T-helper 17 cell (primary cell): ENCODE results near the gene TTC24. TPM values are rescaled to one million over a fixed set of nuclear protein-coding genes. Genes with fewer than 3 reads are reported as not detected.
A peak's percentile ranks its signal among the peaks of the same experiment; 100 is the strongest.
"Not testable (repeated sequence)": the region's sequence is repeated elsewhere in the genome, so short reads cannot be mapped to it uniquely, and the experiment has no call there.

Experiments used
- ATAC-seq: fragments of 150-1000 bp; cut with Tn5 transposase; 2 replicates; pipeline ENCODE4 v1.10.0; 2021; ENCODE audit warnings: mild to moderate bottlenecking, moderate library complexity
- DNase-seq, 3 donors: peaks; one replicate each; pipeline versions ENCODE4 v3.0.0 to v3.0.0-alpha.2; 2020 to 2021
- H3K9me3 ChIP-seq: one replicate; pipeline ENCODE4 v1.7.0; 2013; ENCODE audit warnings: low read length, mild to moderate bottlenecking; ENCODE audit not compliant: control insufficient read depth, poor library complexity, severe bottlenecking
- H3K27ac Mint-ChIP-seq: one replicate; pipeline ENCODE4 v1.8.0; 2022; ENCODE audit warnings: mild to moderate bottlenecking, moderate library complexity, mixed read lengths
- H3K27me3 Mint-ChIP-seq: one replicate; pipeline ENCODE4 v1.8.0; 2022; ENCODE audit warnings: mixed read lengths
- H3K36me3 Mint-ChIP-seq: one replicate; pipeline ENCODE4 v1.8.0; 2022; ENCODE audit warnings: low read depth, mixed read lengths
- H3K4me1 Mint-ChIP-seq: one replicate; pipeline ENCODE4 v1.8.0; 2022; ENCODE audit warnings: mild to moderate bottlenecking, mixed read lengths
- H3K4me3 Mint-ChIP-seq: one replicate; pipeline ENCODE4 v1.8.0; 2022; ENCODE audit warnings: mild to moderate bottlenecking, moderate library complexity, mixed read lengths
- total RNA-seq, 4 donors: library from RNA in 2 of 4; stranded (reverse) in 2 of 4; gene quantifications; one replicate each; pipeline ENCODE4 v1.2.3 and lab custom pipeline; 2022 to 2026

The TTC24 gene
- total RNA-seq, 2 donors from 2014 or later = 0.94 TPM; not detected in 1

DNA sequence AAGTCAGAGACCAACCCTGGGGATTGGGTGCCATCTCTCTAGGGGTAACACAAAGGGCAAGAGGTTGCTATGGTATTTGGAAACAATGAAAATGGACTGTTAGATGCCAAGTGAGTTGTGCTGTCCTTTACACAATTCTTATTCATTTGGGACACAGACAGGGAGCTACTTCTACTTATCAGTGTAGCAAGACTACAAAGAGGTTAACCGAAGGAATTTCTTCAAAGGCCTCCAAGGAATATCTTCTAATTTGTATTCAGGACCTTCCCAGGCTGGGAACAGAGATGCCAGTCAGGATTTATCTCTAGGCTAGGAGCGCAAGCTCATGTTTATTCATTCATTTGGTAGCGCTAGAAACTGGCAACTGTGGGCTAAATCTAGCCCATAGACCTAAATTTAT, 14.7 kb downstream of the TTC24 start:
- H3K4me3 Mint-ChIP-seq = no peak overlapping the region
- H3K36me3 Mint-ChIP-seq = peaks cover 14% of the 10 kb centered on the region

DNA sequence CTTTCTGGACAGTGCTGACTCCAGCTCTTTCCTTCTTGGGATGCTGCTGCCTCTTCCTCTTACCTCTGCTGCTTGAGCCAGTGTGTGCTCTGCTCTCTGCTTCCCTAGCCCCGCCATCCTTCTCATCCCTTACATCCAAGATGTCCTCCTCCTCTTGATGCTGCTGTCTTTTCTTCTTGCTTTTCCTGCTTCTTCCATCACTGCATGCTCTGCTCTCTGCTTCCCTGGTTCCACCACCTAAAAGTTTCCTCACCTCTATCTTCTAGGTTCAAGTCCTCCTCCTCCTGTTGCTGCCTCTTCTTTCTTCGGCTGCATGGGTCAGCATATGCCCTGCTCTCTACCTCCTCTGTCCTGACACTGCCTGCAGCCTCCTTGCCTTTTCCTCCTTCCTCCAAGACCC, 15.5 kb downstream of the TTC24 start:
- DNase-seq (no peak), ATAC-seq (no peak)
- Mint-ChIP-seq H3K4me1 (peaks cover 27% of the 10 kb centered on the region), H3K27me3 (no peaks in the 10 kb centered on the region), H3K4me3 (peak overlapping the region; percentile 68), H3K27ac (no peak overlapping the region), H3K36me3 (peaks cover 14% of the 10 kb centered on the region)
- no peaks in the 10 kb centered on the region for H3K9me3 ChIP-seq

More for the DNA sequence above, 14.7 kb downstream of the TTC24 start:
- DNase-seq = no peak
- ATAC-seq = no peak
- Mint-ChIP-seq H3K27me3 (no peaks in the 10 kb centered on the region), H3K27ac (no peak overlapping the region), H3K4me1 (peaks cover 27% of the 10 kb centered on the region)
- no peaks in the 10 kb centered on the region for H3K9me3 ChIP-seq

DNA sequence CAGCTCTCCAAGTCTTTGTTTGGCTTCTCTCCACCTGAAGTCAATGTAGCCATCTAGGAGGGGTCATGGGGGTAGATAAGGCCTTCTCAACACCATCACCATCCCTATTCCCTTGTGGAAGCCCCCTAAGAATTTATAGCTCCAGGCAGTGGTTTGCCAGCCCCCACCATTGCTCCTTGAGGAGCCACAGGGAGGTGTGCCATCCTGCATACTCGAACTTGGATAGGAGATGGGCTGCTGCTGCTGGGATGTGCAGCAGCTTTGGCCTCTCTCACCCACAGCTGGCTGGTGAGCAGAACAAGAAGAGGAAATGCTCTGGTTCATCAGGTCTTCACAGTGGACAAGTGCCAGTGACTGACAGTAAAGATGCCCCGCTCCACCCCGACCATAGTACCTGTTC, 16.9 kb downstream of the TTC24 start:
- DNase-seq (no peak), ATAC-seq (no peak)
- Mint-ChIP-seq H3K27me3 (no peaks in the 10 kb centered on the region), H3K4me1 (peaks cover 33% of the 10 kb centered on the region), H3K4me3 (no peak overlapping the region), H3K36me3 (peaks cover 16% of the 10 kb centered on the region), H3K27ac (peak overlapping the region; percentile 19)
- H3K9me3 ChIP-seq = no peaks in the 10 kb centered on the region

DNA sequence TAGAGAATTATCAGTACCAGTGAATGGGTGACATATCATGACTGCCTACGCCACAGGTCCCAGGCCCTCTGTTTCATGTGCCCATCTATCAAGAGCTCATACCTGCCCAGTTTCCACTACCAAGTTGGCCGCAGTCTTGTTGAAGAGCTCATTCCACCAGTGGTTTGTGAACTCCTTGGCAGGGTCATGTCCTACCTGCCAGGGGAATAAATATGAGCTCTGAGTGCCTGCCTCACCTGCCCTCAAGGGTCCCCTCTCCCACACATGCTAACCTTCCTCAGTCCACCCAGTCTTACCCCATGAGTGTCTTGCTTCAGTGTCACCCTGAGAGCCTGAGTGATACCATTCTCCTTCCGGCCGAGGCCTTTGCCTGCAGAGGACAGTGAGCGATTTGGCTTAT, 18.6 kb downstream of the TTC24 start:
- Mint-ChIP-seq H3K36me3 (peaks cover 16% of the 10 kb centered on the region), H3K4me1 (peaks cover 40% of the 10 kb centered on the region), H3K4me3 (no peak overlapping the region), H3K27me3 (no peaks in the 10 kb centered on the region), H3K27ac (peak overlapping the region; percentile 69)
- DNase-seq = no peak
- ATAC-seq = no peak
- H3K9me3 ChIP-seq = no peaks in the 10 kb centered on the region

DNA sequence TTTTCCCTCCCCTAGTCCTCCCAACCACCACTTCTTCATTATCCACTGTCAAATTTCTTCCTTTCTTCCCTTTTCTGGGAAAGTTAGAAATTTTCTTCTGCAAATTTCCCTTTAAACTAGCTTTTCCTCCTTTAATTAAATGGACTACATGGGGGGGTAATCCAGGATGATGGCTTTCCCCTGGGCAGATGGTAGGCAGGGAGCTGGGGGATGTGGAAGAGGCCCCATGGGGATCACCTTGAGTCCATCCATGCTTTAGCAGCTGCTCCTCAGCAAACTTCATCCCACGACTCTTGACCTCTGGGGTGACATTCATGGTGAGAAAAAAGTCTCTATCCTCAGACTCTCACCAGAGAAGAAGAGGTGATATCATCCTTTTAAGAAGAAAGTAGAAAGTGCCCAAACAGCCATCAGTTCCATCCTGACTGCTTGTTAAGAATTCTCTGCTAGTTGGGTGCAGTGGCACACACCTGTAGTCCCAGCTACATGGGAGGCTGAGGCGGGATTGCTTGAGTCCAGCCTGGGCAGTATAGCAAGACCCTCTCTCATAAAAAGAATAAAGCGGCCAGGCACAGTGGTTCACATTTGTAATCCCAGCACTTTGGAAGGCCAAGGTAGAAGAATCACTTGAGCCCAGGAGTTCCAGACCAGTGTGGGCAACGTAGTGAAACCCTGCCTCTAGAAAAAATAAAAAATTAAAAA, 19.4 kb downstream of the TTC24 start:
- ATAC-seq (no peak), DNase-seq (no peak)
- H3K4me1 Mint-ChIP-seq = peaks cover 40% of the 10 kb centered on the region
- no peaks in the 10 kb centered on the region for H3K27me3 Mint-ChIP-seq
- H3K4me3 Mint-ChIP-seq = no peak overlapping the region
- H3K9me3 ChIP-seq = no peaks in the 10 kb centered on the region
- peak overlapping the region; percentile 69 for H3K27ac Mint-ChIP-seq
- peaks cover 16% of the 10 kb centered on the region for H3K36me3 Mint-ChIP-seq

DNA sequence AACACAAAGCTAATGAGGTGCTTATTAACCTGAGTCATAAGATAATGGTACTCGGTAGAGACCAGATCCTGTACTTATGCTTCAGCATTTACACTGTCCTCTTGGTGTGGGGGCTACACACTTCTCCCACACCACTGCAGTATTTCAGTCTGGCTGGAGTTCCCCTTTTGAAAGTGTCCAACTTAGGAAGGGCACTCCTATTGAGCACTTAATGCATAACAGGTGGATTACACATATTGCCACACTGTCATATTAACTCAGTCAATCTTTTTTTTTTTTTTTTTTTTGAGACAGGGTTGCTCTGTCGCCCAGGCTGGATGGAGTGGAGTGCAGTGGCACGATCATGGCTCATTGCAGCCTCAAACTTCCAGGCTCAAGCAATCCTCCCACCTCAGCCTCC, 20.3 kb downstream of the TTC24 start:
- H3K27ac Mint-ChIP-seq = peak overlapping the region; percentile 98
- H3K4me1 Mint-ChIP-seq = peaks cover 40% of the 10 kb centered on the region
- DNase-seq (no peak), ATAC-seq (peak; percentile 74)
- H3K9me3 ChIP-seq = no peaks in the 10 kb centered on the region
- peaks cover 16% of the 10 kb centered on the region for H3K36me3 Mint-ChIP-seq
- H3K27me3 Mint-ChIP-seq = no peaks in the 10 kb centered on the region
- H3K4me3 Mint-ChIP-seq = peak overlapping the region; percentile 99

DNA sequence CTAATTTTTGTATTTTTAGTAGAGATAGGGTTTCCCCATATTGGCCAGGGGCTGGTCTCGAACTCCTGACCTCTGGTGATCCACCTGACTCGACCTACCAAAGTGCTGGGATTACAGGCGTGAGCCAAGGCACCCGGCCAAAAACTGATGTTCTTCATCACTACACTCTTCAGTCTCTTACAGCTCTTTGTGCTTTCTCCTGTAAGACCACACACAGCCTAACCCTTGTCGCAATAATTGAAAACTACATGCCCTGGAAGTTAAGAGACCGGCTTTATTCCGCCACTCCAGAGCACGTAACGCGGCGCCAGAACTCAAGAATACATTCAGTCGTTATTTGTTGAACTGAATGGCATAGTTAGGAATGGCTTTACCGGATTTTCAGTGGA, 21.2 kb downstream of the TTC24 start:
- H3K9me3 ChIP-seq = no peaks in the 10 kb centered on the region
- DNase-seq (no peak), ATAC-seq (peak; percentile 12)
- Mint-ChIP-seq H3K4me3 (peak overlapping the region; percentile 99), H3K36me3 (peaks cover 7% of the 10 kb centered on the region), H3K27ac (peak overlapping the region; percentile 98), H3K4me1 (peaks cover 31% of the 10 kb centered on the region), H3K27me3 (no peaks in the 10 kb centered on the region)

DNA sequence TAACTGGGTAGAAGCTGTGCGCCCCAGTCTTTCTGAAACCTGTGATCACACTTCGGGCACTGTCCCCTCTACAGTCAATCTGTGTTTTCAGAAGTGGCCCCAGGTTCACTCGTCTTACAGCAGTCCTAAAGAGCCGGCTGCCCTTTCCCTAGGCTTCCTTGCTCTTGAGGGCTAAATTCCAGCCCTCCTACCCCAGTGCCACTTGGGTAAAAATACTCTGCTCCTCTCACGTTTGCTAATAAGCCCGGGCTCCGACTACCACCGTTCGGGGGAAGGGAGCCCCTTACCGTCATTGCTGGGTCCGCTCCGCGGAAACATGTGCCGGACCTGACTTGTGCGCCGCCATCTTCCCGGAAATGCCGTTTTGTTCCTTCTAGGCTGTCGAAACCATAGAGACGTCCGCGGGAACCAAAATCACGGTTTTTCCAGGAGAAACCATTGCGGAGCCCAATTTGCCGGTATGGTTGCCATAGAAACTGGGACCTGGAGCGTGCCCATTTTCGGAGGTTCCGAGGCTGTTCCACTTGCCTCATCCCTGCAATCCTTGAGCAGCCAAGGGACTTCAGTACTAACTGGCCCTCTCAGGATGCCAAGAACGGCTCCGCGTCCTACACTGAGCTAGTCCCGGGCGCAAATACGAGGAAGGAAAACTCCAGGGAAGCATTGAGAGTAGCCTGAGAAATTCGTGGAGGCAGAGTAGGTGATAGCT, 21.8 kb downstream of the TTC24 start, which contains the start of gene GPATCH4:
Gene GPATCH4, minus strand, starts transcription at position 358 of the 709 bp plus-strand sequence.
- Mint-ChIP-seq H3K27me3 (no peaks in the 10 kb centered on the region), H3K36me3 (peaks cover 7% of the 10 kb centered on the region), H3K4me3 (peak within 1 kb of the TSS; percentile 99), H3K27ac (peak within 1 kb of the TSS; percentile 98), H3K4me1 (peaks cover 31% of the 10 kb centered on the region)
- no peaks in the 10 kb centered on the region for H3K9me3 ChIP-seq
- peak; percentile 83 for ATAC-seq
- peak; percentile 47 to 61 (median 55) for DNase-seq

DNA sequence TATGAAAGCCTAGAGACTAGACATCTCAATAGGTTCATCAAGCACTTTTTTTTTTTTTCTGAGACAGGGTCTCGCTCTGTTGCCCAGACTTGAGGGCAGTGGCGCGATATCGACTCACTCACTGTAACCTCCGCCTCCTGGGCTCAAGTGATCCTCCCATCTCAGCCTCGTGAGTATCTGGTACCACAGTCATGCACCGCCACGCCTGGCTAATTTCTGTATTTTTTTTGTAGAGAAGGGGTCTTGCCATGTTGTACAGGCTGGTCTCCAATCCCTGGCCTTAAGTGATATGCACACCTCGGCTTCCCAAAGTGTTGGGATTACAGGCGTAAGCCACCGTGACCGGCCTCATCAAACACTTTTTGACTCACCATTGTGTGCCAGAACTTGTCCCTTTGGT, 22.4 kb downstream of the TTC24 start:
- peaks cover 31% of the 10 kb centered on the region for H3K4me1 Mint-ChIP-seq
- peaks cover 6% of the 10 kb centered on the region for H3K36me3 Mint-ChIP-seq
- H3K27me3 Mint-ChIP-seq = no peaks in the 10 kb centered on the region
- H3K4me3 Mint-ChIP-seq = peak overlapping the region; percentile 99
- DNase-seq = no peak
- peak; percentile 2 for ATAC-seq
- peak overlapping the region; percentile 98 for H3K27ac Mint-ChIP-seq
- no peaks in the 10 kb centered on the region for H3K9me3 ChIP-seq

DNA sequence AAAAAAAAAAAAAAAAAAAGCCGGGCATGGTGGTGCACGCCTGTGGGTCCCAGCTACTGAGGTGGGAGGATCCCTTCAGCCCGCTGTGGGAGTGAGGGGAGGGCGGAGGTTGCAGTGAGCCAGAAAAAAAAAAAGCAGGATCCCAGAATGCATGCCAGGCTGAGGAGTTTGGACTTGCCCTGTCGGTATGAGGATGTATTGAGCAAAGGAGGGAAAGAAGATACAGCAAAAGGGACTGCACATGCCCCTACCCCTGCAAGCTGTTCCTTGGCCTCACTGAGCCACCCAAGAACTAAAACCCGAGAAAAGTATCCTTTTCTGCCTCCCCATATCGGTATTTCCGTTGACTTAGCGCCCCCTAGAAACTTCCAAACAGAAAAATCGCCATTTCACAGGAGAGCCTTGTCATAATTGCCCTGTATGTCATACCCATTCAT, 23.1 kb downstream of the TTC24 start:
- H3K27ac Mint-ChIP-seq = no peak overlapping the region
- peaks cover 25% of the 10 kb centered on the region for H3K4me1 Mint-ChIP-seq
- ATAC-seq (no peak), DNase-seq (no peak)
- peak overlapping the region; percentile 33 for H3K4me3 Mint-ChIP-seq
- H3K9me3 ChIP-seq = no peaks in the 10 kb centered on the region
- H3K36me3 Mint-ChIP-seq = peaks cover 2% of the 10 kb centered on the region
- H3K27me3 Mint-ChIP-seq = no peaks in the 10 kb centered on the region

DNA sequence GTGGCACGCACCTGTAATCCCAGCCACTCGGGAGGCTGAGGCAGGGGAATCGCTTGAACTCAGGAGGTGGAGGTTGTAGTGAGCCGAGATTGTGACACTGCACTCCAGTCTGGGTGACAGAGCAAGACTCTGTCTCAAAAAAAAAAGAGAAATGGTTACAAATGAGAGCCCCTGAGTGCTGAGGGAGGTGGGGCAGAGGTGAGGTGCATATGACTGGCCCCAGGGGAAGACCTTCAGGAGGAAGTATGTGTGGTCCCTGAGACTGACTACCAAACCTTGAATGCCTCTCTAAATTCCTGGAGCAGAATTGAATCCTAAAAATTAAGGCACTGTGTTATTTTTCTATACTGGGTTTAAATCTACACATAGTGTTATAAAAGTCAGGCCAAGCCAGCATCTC, 27.8 kb downstream of the TTC24 start:
- not testable (repeated sequence) for H3K4me3 Mint-ChIP-seq, DNase-seq, H3K27ac Mint-ChIP-seq, H3K36me3 Mint-ChIP-seq, H3K9me3 ChIP-seq
- Mint-ChIP-seq H3K27me3 (peaks cover 17% of the 10 kb centered on the region), H3K4me1 (peaks cover 14% of the 10 kb centered on the region)
- ATAC-seq = peak; percentile 35

DNA sequence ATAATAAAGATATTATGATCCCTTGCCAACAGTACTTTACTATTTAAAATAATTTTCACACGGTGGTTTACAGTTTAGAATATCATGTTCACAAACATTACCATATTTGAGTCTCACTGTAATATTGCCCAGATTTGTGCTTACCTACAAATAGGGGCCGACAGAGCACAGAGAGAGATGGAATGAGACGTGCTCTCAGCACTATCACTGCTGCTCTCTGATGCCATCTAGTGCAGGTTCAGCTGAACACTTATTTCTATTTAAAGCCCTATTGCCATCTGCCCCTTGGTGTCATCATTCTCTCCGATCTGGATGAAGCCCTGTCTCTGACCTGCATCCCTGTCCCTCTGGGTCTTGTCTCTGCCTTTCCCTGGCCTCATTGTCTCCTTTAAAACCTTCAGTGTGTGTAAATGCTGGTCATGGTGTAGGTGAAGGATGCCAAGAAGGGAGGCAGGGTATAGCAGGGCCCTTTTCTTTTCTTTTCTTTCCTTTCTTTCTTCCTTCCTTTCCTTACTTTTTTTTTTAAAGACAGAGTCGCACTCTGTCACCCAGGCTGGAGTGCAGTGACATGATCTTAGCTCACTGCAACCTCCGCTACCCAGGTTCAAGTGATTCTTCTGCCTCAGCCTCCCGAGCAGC, 28.6 kb downstream of the TTC24 start:
- Mint-ChIP-seq H3K4me3 (no peak overlapping the region), H3K4me1 (peaks cover 8% of the 10 kb centered on the region), H3K27me3 (peaks cover 23% of the 10 kb centered on the region), H3K27ac (no peak overlapping the region), H3K36me3 (no peaks in the 10 kb centered on the region)
- DNase-seq (peak in 2 of 3 donors; percentile 31 to 42), ATAC-seq (peak; percentile 94)
- no peaks in the 10 kb centered on the region for H3K9me3 ChIP-seq

DNA sequence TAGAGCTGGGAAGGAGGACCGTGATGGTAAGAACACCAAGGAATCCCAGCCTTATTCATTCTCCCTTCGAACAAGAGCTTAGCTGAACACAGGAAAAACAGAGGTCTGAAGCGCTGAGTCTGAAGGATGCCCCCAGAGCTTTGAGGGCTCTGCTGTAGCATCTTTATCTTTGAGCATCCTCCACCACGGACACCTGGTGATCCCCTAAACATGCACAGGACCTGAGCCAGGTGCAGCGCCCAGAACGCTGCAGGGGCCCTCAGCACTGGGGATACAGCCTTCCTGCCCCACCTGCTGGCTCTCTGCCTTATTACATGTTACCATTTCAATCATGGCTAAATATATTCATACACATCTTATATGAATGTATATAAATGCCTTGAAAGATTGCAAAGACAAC, 29.5 kb downstream of the TTC24 start:
- Mint-ChIP-seq H3K36me3 (no peaks in the 10 kb centered on the region), H3K27me3 (peaks cover 23% of the 10 kb centered on the region), H3K27ac (no peak overlapping the region), H3K4me3 (no peak overlapping the region), H3K4me1 (peaks cover 8% of the 10 kb centered on the region)
- peak; percentile 29 to 44 (median 30) for DNase-seq
- no peaks in the 10 kb centered on the region for H3K9me3 ChIP-seq
- ATAC-seq = peak; percentile 80
